Erythroblast (primary cell): ENCODE data around the gene STK38L.

ENCODE experiments used
- DNase-seq, 2 experiments: peaks; one replicate each; lab custom pipeline; 2025; lab: John Stamatoyannopoulos, UW
- GATA1 ChIP-seq: IDR thresholded peaks from 2 replicates; pipeline ENCODE4 v1.6.1; 2011; ENCODE audit warnings: low read depth, mild to moderate bottlenecking, control low read depth, low read length, moderate library complexity
- POLR2A ChIP-seq: IDR thresholded peaks from 2 replicates; pipeline ENCODE4 v1.6.1; 2011; ENCODE audit warnings: mild to moderate bottlenecking, low read length

STK38L gene

DNA sequence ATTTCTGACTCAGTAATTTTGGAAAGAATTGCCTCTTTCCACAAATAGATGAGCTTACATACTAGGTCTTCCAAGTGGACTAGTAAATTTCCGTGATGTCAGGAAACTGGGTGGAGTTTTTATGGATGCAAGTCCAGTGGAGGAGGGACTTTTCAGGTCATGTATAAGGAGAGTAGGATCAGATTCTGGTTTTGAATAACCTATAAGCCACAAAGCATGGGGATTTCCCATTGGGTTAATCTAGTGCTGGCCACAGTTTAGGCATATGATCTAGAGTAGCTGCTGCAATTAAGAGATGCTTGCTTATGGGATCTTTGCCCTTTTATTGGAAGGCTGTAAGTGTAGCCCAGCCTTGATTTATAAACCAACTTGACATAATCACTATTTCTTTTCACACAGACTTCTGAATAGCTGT lies 33.8 kb downstream of the STK38L start:
- DNase-seq, result no peak
- no peak for TF ChIP-seq POLR2A
- TF ChIP-seq GATA1, result no peak

- TF ChIP-seq GATA1, result no peak
- TF ChIP-seq POLR2A, result no peak
- DNase-seq, result no peak
These were observed 35.7 kb downstream of the STK38L start for GRCh38 chr12:27279826-27280225.

DNA sequence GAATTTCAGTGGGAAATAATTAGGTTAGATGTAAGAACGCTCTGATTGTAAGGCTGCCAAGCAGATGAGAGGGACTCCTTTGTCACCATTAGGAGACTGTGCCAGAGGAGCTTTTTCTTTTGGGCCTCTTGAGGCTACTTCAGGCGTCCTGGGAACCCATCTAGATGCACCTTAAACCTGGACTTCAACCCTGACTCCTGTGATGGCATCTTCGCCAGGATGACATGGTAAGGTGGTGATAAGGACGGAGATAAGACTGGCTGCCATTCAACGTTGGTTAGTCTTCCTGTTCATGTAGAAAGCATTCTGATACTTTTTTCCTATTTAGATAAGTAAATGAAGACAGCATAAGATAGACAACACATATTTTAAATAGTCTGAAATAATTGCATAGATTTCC lies 36.3 kb downstream of the STK38L start:
- no peak for DNase-seq
- TF ChIP-seq GATA1 (no peak), POLR2A (no peak)

DNA sequence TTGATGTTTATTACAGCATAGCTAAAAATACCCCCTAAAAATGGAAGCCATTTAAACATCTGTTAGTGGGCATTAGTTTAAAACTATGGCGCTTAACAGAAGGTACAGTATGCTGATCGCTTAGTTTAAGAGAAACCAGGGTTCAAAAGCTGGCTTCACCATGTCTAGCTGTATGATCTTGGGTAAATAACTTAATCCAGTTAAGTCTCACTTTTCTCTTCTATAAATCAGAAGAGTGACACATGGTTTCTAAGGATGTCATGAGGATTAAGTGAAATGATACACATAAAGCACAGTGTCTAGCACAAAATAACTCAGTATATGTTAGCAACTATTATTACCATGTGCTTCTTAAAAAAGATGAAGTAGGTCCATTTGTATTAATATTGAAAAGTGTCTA lies 38.7 kb downstream of the STK38L start:
- TF ChIP-seq POLR2A, result no peak
- no peak for TF ChIP-seq GATA1
- DNase-seq, result no peak

GRCh38 chr12:27284021-27284420 lies 39.9 kb downstream of the STK38L start:
- no peak for DNase-seq
- TF ChIP-seq POLR2A, result no peak

GRCh38 chr12:27284751-27285150 lies 40.7 kb downstream of the STK38L start:
- TF ChIP-seq GATA1 (no peak), POLR2A (no peak)
- DNase-seq, result no peak

GRCh38 chr12:27285403-27285802 lies 41.3 kb downstream of the STK38L start:
- no peak for DNase-seq
- TF ChIP-seq GATA1, result no peak
- no peak for TF ChIP-seq POLR2A

GRCh38 chr12:27289414-27289813 lies 45.3 kb downstream of the STK38L start:
- TF ChIP-seq POLR2A (no peak), GATA1 (no peak)
- DNase-seq, result no peak

DNA sequence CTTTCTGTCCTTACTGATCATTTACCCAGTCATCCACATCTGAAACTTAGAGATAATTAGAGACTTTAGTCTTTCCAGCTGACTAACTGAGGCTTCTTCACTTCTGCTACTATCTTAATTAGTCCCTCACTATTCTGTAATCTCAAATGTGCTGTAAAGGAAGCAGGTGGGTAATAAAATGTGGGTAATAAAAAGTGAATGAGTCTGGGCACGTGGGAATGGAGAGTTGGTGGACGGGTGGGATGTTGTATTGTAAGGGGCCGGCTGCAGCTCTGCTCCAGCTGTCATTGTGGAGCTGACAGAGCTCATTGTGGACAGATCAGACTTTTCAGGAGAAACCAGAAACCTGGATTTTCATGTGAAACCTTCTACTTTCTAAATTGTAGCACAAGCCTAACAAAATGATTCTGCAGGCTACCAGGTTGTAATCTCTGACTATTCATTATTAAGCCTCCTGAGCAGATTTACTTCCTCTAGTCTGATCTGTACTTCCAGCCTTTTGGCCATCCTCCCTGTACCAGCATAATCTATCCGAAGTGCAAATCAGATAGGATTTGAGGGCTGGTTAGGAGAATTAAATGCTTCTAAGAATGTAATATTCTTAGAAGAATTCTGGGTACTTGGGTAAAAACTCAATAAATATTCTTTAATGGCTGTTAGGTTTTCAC lies 46.5 kb downstream of the STK38L start:
- DNase-seq, result no peak
- no peak for TF ChIP-seq GATA1

GRCh38 chr12:27291862-27292261 lies 47.8 kb downstream of the STK38L start:
- TF ChIP-seq GATA1 (no peak), POLR2A (no peak)
- DNase-seq, result no peak

DNA sequence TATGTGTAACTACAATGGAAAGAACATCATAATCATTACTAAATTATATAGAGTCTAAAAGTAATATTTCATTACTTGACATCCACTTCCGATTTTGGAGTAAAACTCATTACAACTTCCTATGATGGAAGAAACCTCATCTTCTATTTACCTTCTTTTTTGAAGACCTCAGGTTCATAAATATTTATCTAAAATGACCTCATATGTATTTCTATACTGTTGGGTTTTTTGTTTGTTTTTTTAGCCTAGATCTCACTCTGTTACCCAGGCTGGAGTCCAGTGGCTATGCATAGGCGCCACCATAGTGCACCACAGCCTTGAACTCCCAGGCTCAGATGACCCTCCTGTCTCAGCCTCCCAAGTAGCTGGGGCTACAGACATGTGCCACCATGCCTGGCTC lies 48.6 kb downstream of the STK38L start:
- DNase-seq, result no peak
- TF ChIP-seq POLR2A (no peak), GATA1 (no peak)

DNA sequence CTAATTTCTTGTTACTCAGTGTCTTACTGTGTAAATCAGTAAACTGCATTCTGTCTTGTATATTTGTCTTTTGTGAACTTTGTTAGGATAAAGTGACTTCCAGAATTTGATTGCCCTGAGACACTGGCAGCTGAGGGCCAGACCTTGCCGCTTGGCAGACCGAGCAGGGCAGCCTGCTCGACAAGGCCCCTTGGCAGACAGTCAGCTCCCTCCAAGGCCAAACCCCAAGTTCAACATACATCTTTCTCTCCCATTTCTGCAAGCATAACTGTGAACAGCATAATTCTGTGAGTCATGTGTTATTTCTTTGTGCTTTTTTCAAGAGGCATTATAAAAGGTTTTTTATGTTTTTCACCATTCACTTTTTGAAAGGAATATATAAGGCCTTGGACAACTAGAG lies 49.4 kb downstream of the STK38L start:
- no peak for TF ChIP-seq POLR2A
- no peak for TF ChIP-seq GATA1
- DNase-seq, result no peak

GRCh38 chr12:27296674-27297073 lies 52.6 kb downstream of the STK38L start:
- no peak for DNase-seq
- TF ChIP-seq POLR2A (no peak), GATA1 (no peak)

- TF ChIP-seq POLR2A (no peak), GATA1 (no peak)
- DNase-seq, result no peak
These were observed 53.5 kb downstream of the STK38L start for GRCh38 chr12:27297566-27297965.

DNA sequence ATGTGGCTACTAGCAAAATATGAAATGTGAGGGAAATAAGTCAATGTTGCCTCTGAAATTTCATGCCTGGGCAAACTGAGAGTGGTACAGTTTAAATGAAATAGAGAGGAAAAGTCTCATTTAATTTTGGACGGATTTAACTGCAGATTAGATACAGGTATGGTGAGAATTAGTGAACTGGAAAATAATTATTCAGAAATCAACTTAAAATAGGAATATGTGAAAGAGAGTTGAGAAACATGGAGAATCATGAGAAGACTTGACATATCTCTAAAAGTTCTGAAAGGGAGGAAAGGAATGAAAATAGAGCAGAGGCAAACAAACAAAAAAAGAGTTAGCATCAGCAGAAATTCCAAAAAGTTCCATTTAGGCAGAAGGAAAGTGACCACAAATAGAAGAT lies 55.0 kb downstream of the STK38L start:
- TF ChIP-seq GATA1 (no peak), POLR2A (no peak)
- DNase-seq, result no peak

GRCh38 chr12:27300226-27300625 lies 56.1 kb downstream of the STK38L start:
- TF ChIP-seq GATA1, result no peak
- TF ChIP-seq POLR2A, result no peak
- no peak for DNase-seq
